GM19467 (cell line): ENCODE data around the gene PCDHGA4.
"Not testable (repeated sequence)": the region's sequence is repeated elsewhere in the genome, so short reads cannot be mapped to it uniquely, and the experiment has no call there.

ENCODE experiments used
- ATAC-seq: cut with Tn5 transposase; IDR thresholded peaks from one replicate; pipeline ENCODE4 v1.9.1; 2021; ENCODE audit warnings: mild to moderate bottlenecking, moderate library complexity; ENCODE audit not compliant: unreplicated experiment

The PCDHGA4 gene

DNA sequence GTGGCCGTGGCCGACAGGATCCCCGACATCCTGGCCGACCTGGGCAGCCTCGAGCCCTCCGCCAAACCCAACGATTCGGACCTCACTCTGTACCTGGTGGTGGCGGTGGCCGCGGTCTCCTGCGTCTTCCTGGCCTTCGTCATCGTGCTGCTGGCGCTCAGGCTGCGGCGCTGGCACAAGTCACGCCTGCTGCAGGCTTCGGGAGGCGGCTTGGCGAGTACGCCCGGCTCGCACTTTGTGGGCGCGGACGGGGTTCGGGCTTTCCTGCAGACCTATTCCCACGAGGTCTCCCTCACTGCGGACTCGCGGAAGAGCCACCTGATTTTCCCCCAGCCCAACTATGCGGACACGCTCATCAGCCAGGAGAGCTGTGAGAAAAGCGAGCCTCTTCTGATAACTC is 8.8 kb upstream of the PCDHGA4 start:
- not testable (repeated sequence) for ATAC-seq

DNA sequence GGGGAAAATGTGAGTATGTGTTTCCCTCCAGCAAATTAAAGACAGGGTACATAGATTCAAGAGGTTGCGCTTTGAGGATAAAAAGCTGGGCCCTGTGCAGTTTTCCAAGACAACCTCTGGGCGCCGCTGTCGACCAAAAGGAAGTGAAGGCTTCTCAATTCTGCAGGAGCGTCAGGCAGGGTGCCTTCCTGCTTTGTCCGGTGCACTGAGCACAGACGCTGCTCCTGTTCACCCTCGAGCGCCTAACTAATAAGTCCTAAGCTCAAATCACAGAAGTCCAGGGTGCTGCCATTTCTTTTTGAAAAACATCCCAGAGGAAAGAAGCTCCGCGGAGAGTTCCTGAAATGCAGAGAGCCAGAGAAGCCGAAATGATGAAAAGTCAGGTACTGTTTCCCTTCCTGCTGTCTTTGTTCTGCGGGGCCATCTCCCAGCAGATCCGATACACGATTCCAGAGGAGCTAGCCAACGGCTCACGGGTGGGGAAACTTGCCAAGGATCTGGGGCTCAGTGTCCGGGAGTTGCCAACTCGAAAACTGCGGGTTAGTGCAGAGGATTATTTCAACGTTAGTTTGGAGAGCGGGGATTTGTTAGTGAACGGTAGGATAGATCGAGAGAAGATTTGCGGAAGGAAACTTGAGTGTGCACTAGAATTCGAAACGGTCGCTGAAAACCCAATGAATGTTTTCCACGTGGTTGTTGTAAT is 4.8 kb upstream of the PCDHGA4 start, which contains the start of gene PCDHGB1:
TSS of gene PCDHGB1 (plus strand) at position 183 of the 703 bp plus-strand sequence. CDS start at position 345, 162 bp downstream.
- peak; percentile 61 for ATAC-seq

DNA sequence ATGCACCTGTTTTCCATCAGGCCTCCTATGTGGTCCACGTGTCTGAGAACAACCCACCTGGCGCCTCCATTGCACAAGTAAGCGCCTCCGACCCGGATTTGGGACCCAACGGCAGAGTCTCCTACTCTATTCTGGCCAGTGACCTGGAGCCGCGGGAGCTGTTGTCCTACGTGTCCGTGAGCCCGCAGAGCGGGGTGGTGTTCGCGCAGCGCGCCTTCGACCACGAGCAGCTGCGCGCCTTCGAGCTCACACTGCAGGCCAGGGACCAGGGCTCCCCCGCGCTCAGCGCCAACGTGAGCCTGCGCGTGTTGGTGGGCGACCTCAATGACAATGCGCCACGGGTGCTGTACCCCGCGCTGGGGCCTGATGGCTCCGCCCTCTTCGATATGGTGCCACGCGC is 3.2 kb upstream of the PCDHGA4 start:
- no peak for ATAC-seq

DNA sequence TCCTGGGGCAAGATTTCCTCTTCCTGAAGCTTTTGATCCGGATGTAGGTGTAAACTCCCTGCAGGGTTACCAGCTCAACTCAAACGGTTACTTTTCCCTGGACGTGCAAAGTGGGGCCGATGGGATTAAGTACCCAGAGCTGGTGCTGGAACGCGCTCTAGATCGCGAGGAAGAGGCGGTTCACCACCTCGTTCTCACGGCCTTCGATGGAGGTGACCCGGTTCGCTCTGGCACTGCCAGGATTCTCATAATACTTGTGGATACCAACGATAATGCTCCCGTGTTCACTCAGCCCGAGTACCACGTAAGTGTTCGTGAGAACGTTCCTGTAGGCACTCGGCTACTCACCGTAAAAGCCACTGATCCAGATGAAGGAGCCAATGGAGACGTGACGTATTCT is 820 bp downstream of the PCDHGA4 start:
- ATAC-seq = no peak

DNA sequence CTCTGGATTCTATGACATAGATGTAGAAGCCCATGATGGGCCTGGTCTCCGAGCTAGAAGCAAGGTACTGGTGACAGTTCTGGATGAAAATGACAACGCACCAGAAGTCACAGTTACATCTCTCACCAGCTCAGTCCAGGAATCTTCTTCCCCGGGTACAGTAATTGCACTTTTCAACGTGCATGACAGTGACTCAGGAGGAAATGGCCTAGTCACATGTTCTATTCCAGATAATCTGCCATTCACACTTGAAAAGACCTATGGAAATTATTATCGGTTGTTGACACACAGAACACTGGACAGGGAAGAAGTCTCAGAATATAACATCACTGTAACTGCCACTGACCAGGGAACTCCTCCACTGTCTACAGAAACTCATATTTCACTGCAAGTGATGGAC is 1.3 kb downstream of the PCDHGA4 start:
- ATAC-seq = no peak

DNA sequence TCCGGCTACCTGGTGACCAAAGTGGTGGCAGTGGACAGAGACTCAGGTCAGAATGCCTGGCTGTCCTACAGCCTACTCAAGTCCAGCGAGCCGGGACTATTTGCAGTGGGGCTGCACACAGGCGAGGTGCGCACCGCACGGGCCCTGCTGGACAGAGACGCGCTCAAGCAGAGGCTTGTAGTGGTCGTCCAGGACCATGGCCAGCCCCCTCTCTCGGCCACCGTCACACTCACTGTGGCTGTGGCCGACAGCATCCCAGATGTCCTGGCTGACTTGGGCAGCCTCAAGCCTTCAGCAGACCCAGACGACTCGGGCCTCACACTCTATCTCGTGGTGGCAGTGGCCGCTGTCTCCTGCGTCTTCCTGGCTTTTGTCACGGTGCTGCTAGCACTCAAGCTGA is 2.1 kb downstream of the PCDHGA4 start:
- ATAC-seq = no peak

DNA sequence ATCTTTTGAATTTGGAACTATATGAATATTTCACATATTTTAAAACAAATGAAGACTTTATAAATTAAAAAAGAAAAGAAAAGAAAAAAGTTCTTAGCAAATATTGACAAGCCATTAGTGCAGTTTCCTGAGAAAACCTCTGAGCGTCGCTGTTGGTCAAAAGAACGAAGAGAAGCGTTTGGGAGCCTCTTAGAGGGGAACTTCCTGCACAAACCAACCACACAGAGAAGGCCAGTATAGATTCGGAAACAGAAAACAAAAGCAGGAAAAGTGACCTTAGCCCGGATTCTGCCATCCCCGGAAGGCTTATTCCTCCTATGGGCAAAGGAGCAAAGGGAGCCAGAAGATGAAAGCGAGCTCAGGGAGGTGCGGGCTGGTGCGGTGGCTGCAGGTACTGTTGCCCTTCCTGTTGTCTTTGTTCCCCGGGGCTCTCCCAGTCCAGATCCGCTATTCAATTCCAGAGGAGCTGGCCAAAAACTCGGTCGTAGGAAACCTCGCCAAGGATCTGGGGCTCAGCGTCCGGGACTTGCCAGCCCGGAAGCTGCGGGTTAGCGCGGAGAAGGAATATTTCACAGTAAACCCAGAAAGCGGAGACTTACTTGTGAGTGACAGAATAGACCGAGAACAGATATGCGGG is 5.1 kb downstream of the PCDHGA4 start, which contains the start of gene PCDHGB2:
TSS of gene PCDHGB2 (plus strand) at position 205 of the 637 bp plus-strand sequence. CDS start at position 347, 142 bp downstream.
- ATAC-seq = no peak

DNA sequence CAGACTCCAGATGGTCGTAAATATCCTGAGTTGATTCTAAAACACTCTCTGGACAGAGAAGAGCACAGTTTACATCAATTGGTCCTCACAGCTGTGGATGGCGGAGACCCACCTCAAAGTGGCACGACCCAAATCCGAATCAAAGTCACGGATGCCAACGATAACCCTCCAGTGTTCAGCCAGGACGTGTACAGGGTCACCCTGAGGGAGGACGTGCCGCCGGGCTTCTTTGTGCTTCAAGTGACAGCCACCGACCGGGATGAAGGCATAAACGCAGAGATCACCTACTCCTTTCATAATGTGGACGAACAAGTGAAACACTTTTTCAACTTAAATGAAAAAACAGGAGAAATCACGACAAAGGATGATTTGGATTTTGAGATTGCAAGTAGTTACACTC is 5.9 kb downstream of the PCDHGA4 start:
- ATAC-seq = no peak

DNA sequence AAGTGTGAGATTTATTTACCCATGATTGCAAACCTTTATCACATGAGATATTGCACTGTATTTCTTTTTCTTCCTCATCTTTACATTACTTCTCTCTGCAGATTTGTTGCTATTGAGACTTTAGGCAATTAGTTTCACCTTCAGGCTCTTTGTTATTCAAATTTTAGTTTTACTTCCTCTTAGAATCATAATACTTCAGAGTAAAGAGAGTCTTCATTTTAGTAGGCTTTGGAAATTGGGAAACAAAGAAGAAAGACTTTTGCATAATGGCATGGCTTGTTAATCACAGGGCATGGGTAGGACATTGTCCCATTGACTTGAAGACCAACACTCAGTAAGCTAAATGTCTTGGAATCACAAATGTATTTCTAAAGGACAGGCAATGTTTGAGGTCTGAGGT is 7.9 kb downstream of the PCDHGA4 start:
- no peak for ATAC-seq

DNA sequence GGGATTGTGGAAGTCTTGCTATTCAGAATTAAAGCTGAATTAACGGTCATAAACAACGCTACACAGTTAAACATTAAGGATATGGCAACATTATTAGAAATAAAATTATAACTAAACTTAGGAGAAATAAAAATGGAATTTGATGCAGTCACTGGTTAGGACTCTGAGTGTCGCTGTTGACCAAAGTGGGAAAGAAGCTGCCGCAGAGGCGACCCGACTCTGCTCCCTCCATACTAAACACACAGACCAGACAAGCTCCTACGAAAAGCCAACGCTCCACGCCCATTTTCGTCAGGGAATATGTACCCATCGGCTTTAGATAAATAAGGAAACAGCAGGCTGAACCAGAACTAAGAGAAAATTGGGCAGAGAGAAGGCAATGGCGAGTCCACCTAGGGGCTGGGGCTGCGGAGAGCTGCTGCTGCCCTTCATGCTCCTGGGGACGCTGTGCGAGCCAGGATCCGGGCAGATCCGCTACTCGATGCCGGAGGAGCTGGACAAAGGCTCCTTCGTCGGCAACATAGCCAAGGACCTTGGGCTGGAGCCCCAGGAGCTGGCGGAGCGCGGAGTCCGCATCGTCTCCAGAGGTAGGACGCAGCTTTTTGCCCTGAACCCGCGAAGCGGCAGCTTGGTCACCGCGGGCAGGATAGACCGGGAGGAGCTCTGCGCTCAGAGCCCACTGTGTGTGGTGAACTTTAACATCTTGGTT is 9.3 kb downstream of the PCDHGA4 start, which contains the start of gene PCDHGA5:
TSS of gene PCDHGA5 (plus strand) at position 211 of the 709 bp plus-strand sequence. CDS start at position 380, 169 bp downstream.
- no peak for ATAC-seq

DNA sequence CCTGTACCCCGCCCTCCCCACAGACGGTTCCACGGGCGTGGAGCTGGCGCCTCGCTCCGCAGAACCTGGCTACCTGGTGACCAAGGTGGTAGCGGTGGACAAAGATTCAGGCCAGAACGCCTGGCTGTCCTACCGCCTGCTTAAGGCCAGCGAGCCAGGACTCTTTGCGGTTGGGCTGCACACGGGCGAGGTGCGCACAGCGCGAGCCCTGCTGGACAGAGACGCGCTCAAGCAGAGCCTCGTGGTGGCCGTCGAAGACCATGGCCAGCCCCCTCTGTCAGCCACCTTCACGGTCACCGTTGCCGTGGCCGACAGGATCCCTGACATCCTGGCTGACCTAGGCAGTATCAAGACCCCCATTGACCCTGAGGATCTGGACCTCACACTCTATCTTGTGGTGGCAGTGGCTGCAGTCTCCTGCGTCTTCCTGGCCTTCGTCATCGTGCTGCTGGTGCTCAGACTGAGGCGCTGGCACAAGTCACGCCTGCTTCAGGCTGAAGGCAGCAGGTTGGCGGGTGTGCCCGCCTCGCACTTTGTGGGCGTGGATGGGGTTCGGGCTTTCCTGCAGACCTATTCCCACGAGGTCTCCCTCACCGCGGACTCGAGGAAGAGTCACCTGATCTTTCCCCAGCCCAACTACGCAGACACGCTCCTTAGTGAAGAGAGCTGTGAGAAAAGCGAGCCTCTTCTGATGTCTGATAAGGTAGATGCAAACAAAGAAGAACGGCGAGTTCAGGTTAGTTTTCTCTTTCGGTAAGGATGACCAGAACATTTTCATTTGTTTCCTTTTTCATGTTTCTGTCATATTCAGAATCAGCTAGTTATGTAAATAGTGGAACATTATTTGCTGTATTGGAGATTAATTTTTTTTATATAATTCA is 11.4 kb downstream of the PCDHGA4 start:
- ATAC-seq = no peak

DNA sequence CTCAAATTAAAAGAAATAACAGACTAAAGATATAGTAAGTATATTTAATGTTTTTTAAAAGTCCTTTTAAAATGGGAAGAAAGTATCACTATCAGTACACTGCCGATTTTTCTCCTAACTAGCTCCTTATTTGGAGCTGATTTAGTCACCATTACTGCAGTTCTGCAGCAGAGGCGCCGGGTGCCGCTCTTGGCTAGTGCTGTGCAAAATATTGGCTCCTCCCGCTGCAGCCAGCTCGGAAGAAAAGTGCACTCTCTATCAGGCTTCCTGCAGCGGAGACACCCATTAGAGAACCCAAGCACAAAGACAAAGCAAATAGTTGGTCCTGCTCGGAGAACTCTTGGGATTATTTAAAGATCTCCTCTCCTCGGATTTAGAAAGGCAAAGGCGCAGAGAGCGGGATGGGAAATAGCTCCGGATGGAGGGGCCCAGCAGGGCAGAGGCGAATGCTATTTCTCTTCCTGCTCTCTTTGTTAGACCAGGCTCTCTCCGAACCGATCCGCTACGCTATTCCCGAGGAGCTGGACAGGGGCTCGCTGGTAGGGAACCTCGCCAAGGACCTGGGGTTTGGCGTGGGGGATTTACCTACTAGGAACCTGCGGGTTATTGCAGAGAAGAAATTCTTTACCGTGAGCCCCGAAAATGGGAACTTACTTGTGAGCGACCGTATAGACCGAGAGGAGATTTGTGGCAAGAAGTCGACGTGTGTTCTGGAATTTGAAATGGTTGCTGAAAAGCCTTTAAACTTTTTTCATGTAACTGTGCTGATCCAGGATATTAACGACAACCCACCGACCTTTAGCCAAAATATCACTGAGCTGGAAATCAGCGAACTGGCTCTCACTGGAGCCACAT is 15.4 kb downstream of the PCDHGA4 start, which contains the start of gene PCDHGB3:
TSS of gene PCDHGB3 (plus strand) at position 249 of the 855 bp plus-strand sequence. CDS start at position 402, 153 bp downstream.
- peak; percentile 58 for ATAC-seq

DNA sequence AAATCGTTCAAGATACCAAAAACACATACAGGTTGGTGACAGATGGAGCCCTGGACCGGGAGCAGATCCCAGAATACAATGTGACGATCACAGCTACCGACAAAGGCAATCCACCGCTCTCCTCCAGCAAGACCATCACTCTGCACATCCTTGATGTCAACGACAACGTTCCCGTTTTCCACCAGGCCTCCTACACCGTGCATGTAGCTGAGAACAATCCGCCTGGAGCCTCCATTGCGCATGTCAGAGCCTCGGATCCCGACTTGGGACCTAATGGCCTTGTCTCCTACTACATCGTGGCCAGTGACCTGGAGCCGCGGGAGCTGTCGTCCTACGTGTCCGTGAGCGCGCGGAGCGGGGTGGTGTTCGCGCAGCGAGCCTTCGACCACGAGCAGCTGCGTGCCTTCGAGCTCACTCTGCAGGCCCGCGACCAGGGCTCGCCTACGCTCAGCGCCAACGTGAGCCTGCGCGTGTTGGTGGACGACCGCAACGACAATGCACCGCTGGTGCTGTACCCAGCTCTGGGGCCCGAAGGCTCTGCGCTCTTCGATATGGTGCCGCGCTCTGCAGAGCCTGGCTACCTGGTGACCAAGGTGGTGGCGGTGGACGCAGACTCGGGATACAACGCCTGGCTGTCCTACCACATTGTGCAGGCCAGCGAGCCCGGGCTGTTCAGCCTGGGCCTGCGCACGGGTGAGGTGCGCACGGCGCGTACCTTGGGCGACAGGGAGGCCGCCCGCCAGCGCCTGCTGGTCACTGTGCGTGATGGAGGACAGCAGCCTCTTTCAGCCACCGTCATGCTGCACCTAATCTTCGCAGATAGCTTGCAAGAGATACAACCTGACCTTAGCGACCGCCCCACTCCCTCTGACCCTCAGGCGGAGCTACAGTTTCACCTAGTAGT is 17.0 kb downstream of the PCDHGA4 start:
- no peak for ATAC-seq

DNA sequence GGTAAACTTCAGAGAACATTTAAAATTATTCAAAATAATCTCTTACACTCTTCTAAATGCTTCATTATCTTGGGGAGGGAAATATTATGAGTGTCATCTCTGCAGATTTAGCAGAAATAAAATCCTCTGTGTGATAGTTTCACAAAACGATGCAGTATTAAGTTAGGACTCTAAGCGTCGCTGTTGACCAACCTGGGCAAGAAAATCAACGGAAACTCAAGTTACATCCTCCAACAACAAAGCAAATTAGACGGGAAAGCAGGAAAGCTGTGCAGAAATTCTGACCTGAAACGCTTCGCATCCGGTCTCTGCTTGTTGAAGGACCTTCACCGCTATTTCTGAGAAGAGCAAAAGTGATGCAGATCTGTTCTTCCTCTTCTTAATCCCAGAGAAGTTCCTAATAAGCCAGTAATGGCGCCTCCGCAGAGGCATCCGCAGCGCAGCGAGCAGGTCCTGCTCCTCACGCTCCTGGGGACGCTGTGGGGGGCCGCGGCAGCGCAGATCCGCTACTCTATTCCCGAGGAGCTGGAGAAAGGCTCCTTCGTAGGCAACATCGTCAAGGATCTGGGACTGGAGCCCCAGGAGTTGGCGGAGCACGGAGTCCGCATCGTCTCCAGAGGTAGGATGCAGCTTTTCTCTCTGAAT is 19.0 kb downstream of the PCDHGA4 start, which contains the start of gene PCDHGA6:
TSS of gene PCDHGA6 (plus strand) at position 219 of the 645 bp plus-strand sequence. CDS start at position 412, 193 bp downstream.
- no peak for ATAC-seq

DNA sequence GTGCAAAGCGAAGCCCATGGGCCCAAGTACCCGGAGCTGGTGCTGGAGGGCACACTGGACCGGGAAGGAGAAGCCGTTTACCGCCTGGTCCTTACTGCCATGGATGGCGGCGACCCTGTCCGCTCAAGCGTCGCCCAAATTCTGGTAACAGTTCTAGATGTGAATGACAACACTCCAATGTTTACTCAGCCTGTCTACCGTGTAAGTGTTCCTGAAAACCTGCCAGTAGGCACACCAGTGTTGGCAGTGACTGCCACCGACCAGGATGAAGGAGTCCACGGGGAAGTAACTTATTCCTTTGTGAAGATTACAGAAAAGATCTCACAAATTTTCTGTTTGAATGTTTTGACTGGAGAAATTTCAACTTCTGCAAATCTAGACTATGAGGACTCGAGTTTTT is 19.8 kb downstream of the PCDHGA4 start:
- ATAC-seq = no peak

DNA sequence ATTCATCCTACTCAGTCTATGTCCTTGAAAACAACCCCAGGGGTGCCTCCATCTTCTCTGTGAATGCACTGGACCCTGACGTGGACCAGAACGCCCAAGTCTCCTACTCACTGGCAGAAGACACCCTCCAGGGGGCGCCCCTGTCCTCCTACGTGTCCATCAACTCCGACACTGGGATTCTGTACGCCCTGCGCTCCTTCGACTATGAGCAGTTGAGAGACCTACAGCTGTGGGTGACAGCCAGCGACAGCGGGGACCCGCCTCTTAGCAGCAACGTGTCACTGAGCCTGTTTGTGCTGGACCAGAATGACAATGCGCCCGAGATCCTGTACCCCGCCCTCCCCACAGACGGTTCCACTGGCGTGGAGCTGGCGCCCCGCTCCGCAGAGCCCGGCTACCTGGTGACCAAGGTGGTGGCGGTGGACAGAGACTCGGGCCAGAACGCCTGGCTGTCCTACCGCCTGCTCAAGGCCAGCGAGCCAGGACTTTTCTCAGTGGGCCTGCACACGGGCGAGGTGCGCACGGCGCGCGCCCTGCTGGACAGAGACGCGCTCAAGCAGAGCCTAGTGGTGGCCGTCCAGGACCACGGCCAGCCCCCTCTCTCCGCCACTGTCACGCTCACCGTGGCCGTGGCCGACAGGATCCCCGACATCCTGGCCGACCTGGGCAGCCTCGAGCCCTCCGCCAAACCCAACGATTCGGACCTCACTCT is 20.8 kb downstream of the PCDHGA4 start:
- not testable (repeated sequence) for ATAC-seq
